ENCODE measurements around the gene TXNDC11.

Gene TXNDC11

GRCh38 chr16:11662582-11662981 lies 80.1 kb downstream of the TXNDC11 start:
- in situ Hi-C loops (cut with MboI; ENCODE audit: low sequenced_read_pairs): no loop called here

DNA sequence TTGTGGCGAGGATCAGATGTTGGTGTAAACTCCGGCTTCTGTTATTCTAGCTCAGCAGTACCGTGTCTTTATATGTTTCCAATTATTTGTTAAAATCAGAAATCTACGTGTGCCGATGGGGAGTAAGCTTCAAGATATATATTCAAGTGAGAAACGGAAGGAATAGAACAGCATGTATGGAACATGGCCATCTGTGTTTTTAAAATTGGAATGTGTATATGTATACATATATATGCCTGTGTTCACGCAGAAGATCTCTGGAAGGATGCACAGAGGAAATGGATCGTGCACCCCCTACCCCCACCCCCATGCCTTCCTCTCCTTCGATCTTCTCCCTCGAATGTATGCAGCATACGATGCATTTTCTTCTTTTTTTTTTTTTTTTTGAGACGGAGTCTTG lies 82.1 kb downstream of the TXNDC11 start:
- in situ Hi-C loops (cut with MboI; ENCODE audit: low sequenced_read_pairs): no loop called here

- in situ Hi-C loops (cut with MboI; ENCODE audit: low sequenced_read_pairs): no loop called here
These were observed 83.6 kb downstream of the TXNDC11 start for GRCh38 chr16:11658896-11659708.

GRCh38 chr16:11657556-11657955 lies 85.1 kb downstream of the TXNDC11 start:
- in situ Hi-C loops (cut with MboI; ENCODE audit: low sequenced_read_pairs): no loop called here

- in situ Hi-C loops (cut with MboI; ENCODE audit: low sequenced_read_pairs): no loop called here
These were observed 87.0 kb downstream of the TXNDC11 start for GRCh38 chr16:11655655-11656054.

- in situ Hi-C loops (cut with MboI; ENCODE audit: low sequenced_read_pairs): no loop called here
These were observed 90.9 kb downstream of the TXNDC11 start for GRCh38 chr16:11651796-11652195.

DNA sequence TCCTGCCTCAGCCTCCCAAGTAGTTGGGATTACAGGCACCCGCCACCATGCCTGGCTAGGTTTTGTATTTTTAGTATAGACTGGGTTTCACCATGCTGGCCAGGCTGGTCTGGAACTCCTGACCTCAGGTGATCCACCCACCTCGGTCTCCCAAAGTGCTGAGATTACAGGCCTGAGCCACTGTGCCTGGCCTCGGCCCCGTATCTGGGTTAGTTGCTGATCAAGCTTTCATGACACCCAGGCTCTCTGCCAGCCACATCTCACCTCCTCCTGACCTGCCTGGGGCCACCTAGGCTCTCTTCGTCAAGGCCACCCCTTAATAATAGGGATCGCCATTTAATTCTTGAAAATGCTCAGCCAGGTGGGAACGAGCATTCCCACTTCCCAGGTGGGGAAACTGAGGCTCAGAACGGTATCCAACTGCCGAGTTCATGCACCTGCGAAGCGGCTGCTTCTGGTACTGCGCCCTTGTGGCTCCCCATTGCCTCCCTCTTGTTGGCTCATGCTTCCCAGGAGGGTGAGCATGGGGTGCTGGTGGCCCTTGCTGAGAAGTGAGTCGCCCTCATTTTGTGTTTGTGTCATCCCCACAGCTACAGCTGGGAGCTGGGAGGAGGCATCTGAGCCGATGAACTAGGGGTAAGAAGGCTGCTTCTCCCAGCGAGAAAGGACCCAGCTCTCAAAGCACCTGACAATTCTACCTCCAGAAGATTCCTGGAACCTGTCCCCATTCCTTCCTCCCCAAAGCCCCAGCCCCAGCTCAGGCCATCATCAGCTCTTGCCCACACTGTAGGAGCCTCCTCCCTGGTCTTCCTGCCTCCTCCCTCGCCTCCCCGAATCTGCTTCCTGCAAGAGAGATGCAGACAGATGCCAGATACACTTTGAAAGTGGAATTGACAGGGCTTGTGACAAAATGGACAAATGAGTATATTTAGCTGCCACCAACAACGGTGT lies 91.7 kb downstream of the TXNDC11 start:
- in situ Hi-C loops (cut with MboI; ENCODE audit: low sequenced_read_pairs): no loop called here

DNA sequence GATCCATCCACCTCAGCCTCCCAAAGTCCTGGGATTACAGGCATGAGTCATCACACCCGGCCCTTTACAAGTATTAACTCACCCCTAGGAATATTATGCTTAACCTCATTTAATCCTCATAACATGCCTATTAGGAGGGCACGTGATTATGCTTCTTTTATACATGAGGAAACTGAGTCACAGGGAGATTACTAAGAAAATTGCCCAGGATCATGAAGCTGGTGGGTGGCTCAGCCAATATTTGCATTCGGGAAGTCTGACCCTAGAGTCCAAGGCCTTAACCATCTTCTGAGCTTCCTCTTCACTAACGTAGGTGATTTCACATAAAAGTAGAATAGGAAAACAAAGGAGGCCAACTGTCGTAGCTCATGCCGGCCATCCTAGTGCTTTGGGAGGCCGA lies 93.4 kb downstream of the TXNDC11 start:
- in situ Hi-C loops (cut with MboI; ENCODE audit: low sequenced_read_pairs): no loop called here

GRCh38 chr16:11642765-11643116 lies 99.9 kb downstream of the TXNDC11 start:
- in situ Hi-C loops (cut with MboI; ENCODE audit: low sequenced_read_pairs): no loop called here

GRCh38 chr16:11640987-11641817 lies 101.5 kb downstream of the TXNDC11 start:
- in situ Hi-C loops (cut with MboI; ENCODE audit: low sequenced_read_pairs): no loop called here

GRCh38 chr16:11639925-11640899 lies 102.4 kb downstream of the TXNDC11 start:
- in situ Hi-C loops (cut with MboI; ENCODE audit: low sequenced_read_pairs): no loop called here

DNA sequence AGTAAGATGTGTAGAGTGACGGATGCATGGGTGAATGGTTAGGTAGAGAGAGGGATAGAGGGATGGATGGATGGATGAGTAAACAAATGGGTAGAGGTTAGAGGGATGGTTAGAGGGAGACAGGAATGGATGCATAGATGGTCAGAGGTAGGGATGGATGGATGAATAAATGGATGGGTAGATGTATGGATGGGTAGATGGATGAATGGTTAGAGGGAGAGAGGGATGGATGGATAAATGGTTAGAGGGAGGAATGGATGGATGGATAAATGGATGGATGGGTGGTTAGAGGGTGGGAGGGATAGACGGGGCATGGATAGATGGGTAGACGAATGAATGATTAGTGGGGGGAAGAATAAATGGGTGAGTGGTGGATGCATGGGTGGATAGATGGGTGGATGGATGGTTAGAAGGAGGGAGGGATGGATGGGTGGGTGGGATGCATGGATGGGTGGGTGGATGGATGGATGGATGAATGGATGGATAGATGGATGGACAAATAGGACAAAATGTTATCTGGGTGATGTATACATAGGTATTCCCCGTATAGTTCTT lies 103.6 kb downstream of the TXNDC11 start:
- in situ Hi-C loops (cut with MboI; ENCODE audit: low sequenced_read_pairs): no loop called here

GRCh38 chr16:11638140-11638539 lies 104.5 kb downstream of the TXNDC11 start:
- in situ Hi-C loops (cut with MboI; ENCODE audit: low sequenced_read_pairs): no loop called here

DNA sequence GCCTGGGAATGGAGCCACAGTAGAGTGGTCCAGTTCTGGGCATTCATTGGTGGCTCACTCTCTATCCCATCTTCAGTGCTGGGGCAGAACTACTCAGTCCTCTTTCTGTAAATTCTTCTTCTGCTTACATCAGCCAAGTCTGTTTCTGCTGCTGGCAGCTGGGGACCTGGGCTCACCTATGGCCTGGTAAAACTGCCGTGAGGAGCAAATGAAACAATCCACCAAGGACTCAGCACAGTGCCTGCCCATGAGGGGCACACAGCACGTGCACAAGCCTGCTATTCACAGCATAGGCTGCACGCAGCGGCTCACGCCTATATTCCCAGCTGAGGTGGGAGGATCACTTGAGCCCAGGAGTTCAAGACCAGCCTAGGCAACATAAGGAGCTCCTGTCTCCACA lies 105.3 kb downstream of the TXNDC11 start:
- in situ Hi-C loops (cut with MboI; ENCODE audit: low sequenced_read_pairs): no loop called here

GRCh38 chr16:11636172-11636721 lies 106.4 kb downstream of the TXNDC11 start:
- in situ Hi-C loops (cut with MboI; ENCODE audit: low sequenced_read_pairs): no loop called here

DNA sequence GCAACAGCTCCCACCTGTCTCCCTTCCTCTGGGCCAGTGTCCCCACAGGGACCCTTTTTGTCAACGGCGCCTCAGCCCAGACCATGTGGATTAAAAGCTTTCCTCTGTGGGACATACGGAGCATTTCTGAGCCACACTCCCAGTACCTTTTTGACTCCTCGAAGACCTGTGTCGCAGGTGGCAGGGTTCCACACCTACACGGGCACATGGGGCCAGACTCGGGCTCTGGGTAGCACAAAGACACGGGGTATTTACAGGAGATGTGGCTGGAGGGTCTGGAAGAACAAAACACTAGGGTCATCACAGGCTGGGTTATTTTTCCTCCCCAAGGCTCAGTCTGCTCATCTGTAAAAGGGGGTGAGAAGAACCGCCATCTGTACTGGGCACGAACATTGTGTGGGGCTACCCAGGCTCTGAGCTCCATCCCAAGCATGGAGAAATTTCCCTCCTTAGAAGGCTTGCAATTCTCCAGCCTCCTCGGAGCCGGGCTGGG lies 106.9 kb downstream of the TXNDC11 start:
- in situ Hi-C loops (cut with MboI; ENCODE audit: low sequenced_read_pairs): no loop called here

GRCh38 chr16:11635113-11635652 lies 107.5 kb downstream of the TXNDC11 start:
- in situ Hi-C loops (cut with MboI; ENCODE audit: low sequenced_read_pairs): no loop called here

- in situ Hi-C loops (cut with MboI; ENCODE audit: low sequenced_read_pairs): no loop called here
These were observed 108.3 kb downstream of the TXNDC11 start for GRCh38 chr16:11634312-11634711.

GRCh38 chr16:11633113-11633512 lies 109.5 kb downstream of the TXNDC11 start:
- in situ Hi-C loops (cut with MboI; ENCODE audit: low sequenced_read_pairs): no loop called here
